PC-9 (cell line): Measurements from ENCODE around the gene CACNA1S.

ENCODE experiments used
- EZH2 ChIP-seq: fragments of 200-600 bp; sonication (generic); IDR thresholded peaks from 2 replicates; pipeline ENCODE4 v1.8.0; 2017; ENCODE audit warnings: antibody characterized with exemption, low read depth
- TF ChIP-seq, protein P1 (sequence below): fragments of 200-600 bp; sonication (generic); conservative IDR thresholded peaks from 2 replicates; pipeline ENCODE4 v1.6.1; 2017; ENCODE audit warnings: mixed run types, antibody characterized with exemption, mild to moderate bottlenecking, moderate library complexity

DNA sequence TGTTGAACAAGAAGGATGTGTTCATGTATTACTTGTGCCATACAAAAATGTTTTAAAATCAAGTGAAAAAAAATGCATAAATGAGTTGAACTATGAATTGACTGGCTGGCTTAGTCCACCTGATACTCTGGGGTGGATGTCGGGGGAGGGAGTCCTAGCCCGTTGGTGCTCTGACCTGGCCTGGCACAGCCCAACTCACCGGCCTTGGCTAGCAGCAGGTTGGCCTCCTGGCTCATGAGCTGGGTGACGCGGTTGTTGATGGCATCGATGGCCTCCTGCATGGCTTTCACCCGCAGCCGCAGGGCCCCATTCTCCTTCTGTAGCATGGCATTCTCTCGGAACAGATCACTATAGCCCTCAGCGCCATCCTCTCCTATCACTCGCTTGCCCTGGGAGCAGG, 110.3 kb downstream of the CACNA1S start:
- TF ChIP-seq, protein P1, sequence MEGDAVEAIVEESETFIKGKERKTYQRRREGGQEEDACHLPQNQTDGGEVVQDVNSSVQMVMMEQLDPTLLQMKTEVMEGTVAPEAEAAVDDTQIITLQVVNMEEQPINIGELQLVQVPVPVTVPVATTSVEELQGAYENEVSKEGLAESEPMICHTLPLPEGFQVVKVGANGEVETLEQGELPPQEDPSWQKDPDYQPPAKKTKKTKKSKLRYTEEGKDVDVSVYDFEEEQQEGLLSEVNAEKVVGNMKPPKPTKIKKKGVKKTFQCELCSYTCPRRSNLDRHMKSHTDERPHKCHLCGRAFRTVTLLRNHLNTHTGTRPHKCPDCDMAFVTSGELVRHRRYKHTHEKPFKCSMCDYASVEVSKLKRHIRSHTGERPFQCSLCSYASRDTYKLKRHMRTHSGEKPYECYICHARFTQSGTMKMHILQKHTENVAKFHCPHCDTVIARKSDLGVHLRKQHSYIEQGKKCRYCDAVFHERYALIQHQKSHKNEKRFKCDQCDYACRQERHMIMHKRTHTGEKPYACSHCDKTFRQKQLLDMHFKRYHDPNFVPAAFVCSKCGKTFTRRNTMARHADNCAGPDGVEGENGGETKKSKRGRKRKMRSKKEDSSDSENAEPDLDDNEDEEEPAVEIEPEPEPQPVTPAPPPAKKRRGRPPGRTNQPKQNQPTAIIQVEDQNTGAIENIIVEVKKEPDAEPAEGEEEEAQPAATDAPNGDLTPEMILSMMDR, result no peak
- TF ChIP-seq EZH2, result no peak
